HG03103 (cell line): ENCODE data around the gene CCDC90B.
"Not testable (repeated sequence)": the region's sequence is repeated elsewhere in the genome, so short reads cannot be mapped to it uniquely, and the experiment has no call there.

ENCODE experiments used
- ATAC-seq: cut with Tn5 transposase; IDR thresholded peaks from one replicate; pipeline ENCODE4 v1.9.1; 2021; ENCODE audit warnings: low read depth; ENCODE audit not compliant: unreplicated experiment

CCDC90B gene

DNA sequence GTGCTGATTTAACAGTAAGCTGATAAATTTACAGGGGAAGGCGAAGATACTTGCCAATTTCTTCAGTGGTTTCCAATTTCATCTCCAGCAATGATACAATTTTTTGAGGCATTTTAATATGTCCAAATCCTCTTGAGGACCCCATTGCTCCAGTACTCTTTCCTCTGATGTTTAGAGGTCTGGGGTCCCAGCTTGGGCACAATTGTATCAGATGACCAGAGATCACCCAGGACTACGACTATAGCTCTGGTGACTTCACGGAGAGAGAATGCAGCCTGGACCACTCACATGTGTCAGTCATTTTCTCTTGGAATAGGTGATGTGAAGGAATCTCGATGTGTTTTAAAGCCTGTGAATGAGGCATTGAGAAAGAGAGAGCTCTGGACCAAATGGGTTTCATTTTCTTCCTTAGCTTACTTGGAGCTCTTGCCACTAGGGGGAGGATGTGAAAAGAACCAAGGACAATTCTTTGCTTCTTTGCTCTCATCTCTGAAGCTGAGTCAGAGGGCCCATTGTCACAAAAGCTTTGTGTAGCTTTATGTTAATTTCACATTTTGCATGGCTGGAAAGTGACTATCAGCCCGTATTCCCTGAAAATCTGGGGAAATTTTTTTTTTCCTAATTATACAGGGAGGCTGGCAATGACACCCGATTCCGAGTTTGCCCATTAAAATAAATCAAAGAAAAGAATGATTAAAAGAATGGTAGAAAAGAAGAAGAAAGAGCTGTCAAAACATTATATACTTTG, 6.7 kb upstream of the CCDC90B start:
- ATAC-seq = peak; percentile 72

DNA sequence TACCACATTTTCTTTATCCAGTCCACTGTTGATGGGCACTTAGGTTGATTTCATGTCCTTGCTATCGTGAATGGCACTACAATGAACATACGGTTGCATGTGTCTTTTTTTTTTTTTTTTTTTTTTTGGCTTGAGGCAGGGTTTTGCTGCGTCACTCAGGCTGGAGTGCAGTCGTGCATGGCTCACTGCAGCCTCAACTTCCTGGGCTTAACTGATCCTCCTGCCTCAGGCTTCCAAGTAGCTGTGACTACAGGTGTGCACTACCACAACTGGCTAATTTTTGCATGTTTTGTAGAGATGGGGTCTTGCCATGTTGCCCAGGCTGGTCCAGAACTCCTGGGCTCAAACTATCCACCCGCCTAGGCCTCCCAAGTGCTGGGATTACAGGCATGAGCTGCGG, 1.5 kb upstream of the CCDC90B start:
- no peak for ATAC-seq

GRCh38 chr11:83285151-83285770, 906 bp downstream of the CCDC90B start:
- ATAC-seq = peak; percentile 34

DNA sequence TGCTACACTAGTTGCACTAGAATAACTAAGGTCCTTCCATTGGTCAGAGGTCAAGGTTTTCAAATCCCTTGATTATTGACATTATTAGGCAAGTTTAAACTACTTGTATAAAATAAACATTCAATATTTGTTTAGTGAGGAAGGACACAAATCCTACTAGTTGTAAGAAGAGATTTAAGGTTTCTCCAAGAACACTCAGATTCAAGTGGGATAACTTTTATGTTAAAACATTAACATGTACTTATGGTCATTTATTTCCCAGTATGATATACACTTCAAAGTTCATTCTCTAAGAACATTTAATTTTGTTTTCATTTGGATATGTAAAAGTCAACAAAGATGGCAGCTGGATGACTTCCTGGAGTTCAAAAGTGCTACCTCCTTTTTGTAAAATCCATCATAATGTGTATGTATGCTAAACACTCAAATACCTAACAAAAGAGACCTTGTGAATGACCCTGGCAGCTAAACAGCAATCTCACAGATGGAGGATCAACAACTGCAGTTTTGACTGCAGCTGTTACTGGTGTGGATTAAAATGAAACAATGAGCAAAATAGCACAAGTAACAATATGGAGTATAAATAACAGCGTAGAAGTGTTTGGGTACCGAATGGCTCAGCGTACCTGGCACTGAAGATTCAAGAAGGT, 1.5 kb downstream of the CCDC90B start:
- ATAC-seq = no peak

- ATAC-seq = no peak
Observed at GRCh38 chr11:83282084-83282716, 4.0 kb downstream of the CCDC90B start.

GRCh38 chr11:83280256-83280655, 5.9 kb downstream of the CCDC90B start:
- no peak for ATAC-seq

DNA sequence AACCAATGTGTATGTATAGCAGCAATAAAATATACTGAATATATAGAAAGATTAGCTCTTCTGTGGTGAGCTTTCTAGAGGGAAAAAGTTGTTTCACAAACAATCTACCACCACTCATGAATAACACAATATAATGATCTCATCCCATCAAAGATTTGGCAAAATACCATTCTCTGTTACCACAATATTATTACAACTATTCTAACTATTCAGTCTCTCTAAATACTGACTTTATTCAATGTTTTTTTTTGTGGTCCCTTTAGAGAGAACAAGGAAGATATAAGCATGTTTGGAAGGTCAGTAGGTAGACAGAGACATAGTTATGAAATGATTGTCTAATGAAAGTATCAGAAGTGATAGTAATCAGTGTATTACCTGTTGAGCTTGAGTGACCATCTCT, 7.8 kb downstream of the CCDC90B start:
- ATAC-seq = no peak

GRCh38 chr11:83275888-83276641, 10.1 kb downstream of the CCDC90B start:
- ATAC-seq = no peak

DNA sequence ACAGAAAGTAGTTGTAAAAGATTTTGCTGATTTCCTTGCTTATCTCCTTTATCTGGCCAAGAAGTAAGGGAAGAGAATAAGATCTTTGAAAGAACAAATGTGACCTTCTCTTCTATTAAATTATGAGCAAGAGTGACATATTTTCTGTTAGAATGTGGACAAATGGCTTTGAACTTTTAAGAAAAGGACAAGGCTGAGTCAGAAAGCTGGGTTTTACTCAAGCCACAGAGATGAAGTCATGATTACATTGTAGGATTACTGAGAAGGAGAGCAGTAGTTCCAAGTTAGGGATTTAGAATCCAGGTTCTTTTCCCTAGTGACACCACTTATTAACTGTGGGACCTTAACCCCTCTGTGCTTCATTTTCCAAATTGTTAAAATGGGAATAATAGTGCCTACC, 13.5 kb downstream of the CCDC90B start:
- no peak for ATAC-seq

DNA sequence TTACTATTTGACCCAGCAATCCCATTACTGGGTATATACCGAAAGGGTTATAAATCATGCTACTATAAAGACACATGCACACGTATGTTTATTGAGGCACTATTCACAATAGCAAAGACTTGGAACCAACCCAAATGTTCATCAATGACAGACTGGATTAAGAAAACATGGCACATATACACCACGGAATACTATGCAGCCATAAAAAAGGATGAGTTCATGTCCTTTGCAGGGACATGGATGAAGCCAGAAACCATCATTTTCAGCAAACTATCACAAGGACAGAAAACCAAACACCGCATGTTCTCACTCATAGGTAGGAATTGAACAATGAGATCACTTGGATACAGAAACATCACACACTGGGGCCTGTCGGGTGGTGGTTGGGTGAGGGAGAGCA, 14.4 kb downstream of the CCDC90B start:
- ATAC-seq = not testable (repeated sequence)

- not testable (repeated sequence) for ATAC-seq
Observed at GRCh38 chr11:83269080-83269479, 17.1 kb downstream of the CCDC90B start.

GRCh38 chr11:83265331-83265730, 20.8 kb downstream of the CCDC90B start:
- ATAC-seq = no peak

DNA sequence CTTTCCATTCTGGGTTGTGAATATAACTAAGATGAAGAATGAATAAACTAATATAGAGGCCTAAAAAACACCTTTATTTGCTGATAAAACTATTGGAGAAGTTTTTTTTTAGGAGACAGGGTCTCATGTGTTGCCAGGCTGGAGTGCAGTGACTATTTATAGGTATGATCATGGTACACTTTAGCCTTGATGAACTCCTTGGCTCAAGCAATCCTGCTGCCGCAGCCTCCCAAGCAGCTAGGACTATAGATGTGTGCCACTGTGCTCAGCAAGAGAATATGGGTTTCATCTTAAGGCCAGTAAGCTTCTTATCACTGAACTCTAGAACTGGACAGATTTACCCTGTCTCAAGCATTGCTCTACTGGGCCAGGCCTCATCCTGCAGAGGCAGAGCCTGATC, 26.6 kb downstream of the CCDC90B start:
- no peak for ATAC-seq

- no peak for ATAC-seq
Observed at GRCh38 chr11:83257761-83258168, 28.4 kb downstream of the CCDC90B start.

GRCh38 chr11:83256602-83257340, 29.4 kb downstream of the CCDC90B start:
- no peak for ATAC-seq

GRCh38 chr11:83255366-83255765, 30.8 kb downstream of the CCDC90B start:
- no peak for ATAC-seq

DNA sequence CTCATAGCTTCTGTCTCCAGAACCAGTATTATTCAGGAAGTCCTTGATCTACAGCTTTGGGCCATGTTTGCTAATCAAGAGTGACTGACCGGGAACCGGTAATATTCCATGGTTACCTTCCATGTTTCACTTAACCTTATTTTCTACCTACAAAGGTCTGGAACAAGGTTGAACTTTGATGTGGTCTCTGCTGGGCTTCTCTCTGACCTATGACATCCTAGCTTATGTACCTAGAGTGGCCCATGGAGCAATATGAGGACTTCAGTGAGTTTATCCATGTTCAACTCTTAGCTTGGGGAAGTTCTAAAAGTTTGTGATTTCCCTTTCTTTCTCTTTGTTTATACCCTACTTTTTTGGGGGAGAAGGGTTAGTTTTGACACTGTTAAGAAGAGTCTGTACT, 33.2 kb downstream of the CCDC90B start:
- no peak for ATAC-seq

- no peak for ATAC-seq
Observed at GRCh38 chr11:83252266-83252665, 33.9 kb downstream of the CCDC90B start.

DNA sequence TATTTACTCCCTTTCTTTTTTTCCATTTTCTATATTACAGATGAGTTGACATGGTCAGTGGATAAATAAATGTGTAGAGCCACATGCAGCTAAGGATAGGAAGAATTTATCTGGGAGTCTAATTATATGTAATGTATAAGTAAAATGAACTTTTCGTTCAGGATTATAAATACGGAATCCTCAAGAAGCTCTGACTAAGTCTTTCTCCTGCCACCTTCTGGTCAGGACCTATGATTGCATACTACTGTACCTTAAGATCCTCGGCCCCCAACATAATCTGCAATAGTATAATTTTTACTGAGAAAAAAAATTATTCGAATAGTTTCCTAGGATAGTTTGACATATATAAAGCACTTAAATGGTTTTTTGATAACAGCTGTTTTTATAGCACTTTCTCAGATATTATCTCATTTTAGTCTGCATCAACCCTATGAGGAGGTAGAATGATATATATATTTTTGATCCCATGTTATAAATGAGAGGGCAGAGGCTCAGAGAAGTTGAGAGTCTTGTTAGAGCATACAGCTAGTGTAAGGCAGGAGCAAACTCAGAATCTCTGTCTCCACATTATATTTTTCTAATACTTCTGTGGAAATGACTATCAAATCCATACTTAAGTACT, 36.1 kb downstream of the CCDC90B start:
- peak; percentile 73 for ATAC-seq

DNA sequence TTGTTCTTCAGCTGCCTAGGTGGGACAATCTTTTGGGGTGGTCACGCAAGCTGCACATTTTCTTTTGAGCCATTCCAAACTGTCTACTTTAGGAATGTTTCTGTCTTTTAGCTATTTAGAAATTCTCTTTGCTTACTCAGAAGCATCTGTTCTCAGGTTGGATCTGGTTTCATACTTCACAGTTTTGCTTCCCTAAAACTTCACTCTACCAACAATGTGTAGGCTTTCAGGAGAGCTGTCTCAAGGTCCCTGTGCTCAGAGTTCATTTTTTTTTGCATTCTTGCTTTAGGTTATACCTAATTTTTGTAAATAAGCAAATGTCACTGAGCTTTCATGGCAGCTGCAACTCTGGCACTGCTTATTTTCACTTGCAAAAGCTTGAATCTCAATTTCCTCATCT, 36.7 kb downstream of the CCDC90B start:
- no peak for ATAC-seq
